Measurements from ENCODE around the gene GABBR1.
A peak's percentile ranks its signal among the peaks of the same experiment; 100 is the strongest.

The GABBR1 gene

DNA sequence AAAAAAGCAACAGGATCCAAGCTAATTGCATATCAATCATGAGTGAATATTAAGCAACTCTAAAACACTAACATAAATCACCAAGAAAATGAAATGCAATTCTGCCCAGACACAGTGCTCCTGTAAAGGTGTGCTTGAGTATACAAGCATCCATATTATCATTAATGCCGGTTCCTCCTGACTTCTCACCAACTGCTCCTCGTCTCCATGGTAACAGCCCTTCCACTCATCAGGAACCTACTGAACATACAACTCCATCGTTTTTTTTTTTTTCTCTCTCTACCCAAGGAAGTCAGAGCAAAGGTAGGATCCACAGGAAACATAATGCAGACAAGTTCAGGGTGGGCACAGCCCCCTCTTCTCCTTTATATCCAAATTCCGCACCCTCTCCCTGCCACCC lies 12.4 kb downstream of the GABBR1 start:
- no peak for DNase-seq (ENCODE audit: low spot score)

DNA sequence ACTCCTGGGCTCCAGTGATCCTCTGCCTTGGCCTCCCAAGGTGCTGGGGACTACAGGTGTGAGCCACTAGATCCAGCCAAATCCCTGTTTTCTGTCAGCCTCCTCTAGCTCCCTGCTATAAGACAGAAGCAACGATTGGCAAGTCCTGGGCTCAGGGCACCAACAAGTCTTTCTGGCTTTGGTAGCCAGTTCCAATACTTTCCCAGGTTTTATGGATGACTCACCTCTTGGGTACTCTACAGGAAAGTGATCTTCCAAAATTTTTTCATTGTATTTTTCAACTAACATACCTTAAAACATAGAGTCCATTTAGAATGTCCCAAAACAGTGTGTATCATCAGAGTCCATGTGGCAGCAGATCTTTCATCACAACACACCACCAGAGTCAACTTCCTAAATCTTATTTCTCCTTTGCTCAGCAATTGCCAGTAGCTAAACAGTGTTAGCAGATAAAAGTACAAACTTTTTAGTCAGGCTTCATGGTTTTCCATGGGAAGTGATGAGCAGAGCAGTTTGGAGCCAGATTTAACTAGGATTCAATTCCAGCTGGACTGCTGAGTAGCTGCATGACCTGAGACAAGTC lies 13.3 kb downstream of the GABBR1 start:
- no peak for DNase-seq (ENCODE audit: low spot score)

DNA sequence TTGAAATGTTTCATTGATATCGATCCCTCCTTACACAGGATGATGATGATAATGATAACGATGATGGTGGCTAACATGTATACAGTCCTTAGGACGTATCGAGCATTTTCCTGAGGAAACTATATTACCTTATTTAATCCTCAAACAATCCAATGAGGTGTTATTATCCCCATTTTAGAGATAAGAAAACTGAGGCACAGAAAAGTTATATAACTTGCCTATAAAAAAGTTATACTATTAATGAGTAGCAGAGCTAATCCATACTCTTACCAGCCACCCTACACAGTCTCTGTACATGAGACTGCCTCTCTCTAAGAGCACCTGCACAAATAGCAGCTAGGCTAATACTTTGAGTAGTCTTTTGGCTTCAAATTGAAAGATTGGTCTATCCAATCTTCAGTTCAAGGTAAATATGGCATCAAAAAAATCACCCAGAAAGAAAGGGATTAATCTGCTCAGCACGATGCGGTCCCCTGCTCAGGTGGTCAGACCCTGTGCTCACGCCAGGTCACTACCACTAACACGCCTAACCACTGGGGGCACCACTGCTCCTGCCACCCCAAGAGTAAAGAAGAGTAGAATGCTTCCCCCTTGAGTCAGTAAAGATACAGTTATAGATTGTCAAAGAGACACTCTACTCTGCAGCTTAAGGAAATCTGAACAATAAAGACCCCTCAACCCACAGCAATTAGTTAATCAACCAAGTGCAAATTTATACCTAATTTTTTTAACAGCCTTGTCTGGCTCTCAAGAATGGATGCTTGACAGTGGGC lies 15.0 kb downstream of the GABBR1 start:
- DNase-seq (ENCODE audit: low spot score), result no peak

DNA sequence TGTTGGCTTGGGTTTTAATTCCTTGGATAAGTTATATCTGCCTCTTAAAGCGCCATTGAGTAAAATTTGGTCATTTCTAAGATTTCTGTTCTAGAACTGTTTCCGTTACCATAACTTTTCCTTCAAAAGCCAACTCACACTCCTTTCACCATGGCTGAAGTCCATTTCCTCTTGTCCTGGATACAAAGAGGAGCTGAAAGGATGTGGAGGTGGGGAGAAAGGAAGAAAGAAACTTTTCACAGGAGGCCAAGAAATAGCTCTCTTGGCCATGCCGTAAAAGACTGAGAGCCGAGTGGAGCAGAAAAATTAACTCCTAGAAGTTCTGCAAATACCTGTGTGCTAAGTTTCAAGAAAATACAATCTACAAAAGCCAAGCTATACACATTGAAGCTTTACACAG lies 21.6 kb downstream of the GABBR1 start:
- DNase-seq (ENCODE audit: low spot score), result no peak

GRCh38 chr6:29610540-29610939 lies 22.4 kb downstream of the GABBR1 start:
- DNase-seq (ENCODE audit: low spot score), result no peak

DNA sequence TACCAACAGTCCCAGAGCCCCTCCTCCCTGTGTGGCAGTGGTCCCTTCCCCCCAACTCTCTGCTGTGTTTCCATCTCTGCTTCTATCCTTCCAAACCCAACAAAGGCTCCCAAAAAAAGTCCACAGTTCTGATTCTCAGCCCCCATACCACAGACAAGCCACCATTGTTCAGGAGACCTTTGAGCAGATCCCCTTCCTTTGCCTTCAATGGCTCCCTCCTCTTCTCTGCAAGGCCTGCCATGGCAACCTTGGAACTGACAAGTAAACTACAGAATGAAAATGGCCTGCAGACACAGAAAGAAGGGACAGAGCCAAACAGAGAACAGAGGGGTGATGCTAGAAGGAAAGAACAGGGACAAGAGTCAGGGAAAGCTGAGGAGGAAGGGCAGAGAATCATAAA lies 24.9 kb downstream of the GABBR1 start:
- no peak for DNase-seq (ENCODE audit: low spot score)

- no peak for DNase-seq (ENCODE audit: low spot score)
Observed at GRCh38 chr6:29603930-29604329, 29.1 kb downstream of the GABBR1 start.

GRCh38 chr6:29603456-29603855 lies 29.5 kb downstream of the GABBR1 start:
- no peak for DNase-seq (ENCODE audit: low spot score)

DNA sequence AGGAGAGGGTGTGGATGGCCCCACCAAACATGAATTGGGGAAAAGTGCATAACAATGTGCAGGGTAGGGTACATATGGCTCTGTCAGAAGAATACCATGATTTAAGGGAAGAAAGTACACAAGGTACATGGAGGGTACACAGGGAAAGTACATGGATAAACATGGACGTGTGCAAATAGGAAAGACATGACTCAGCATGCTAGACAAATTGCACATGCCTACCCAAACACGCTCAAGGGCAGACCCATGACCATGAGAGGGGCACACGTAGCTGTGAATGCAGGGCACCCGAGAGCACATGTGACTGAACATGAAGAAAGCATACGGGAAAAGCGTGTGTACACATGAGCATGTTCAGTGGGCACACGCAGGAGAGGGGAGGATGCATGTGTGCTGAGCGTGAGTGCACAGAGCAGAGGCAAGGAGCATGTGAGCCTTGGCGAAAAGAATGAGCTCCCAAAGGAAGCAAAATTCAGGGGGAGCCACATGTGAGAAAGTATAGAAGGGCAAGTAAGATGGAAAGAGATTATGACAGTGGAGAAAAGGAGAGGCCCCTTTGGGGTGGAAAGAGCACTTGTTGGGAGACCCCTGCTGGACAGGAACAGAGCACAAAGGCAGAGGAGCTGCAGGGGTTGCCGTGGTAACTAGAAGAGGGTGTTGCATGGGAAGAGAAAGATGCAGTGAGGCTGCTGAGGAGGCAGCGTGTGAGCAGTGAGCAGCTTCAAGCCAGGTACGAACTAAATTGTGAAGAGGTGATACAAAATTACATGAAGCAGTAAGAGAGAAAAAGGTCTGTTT lies 30.2 kb downstream of the GABBR1 start:
- peak; percentile 7 for DNase-seq (ENCODE audit: low spot score)

DNA sequence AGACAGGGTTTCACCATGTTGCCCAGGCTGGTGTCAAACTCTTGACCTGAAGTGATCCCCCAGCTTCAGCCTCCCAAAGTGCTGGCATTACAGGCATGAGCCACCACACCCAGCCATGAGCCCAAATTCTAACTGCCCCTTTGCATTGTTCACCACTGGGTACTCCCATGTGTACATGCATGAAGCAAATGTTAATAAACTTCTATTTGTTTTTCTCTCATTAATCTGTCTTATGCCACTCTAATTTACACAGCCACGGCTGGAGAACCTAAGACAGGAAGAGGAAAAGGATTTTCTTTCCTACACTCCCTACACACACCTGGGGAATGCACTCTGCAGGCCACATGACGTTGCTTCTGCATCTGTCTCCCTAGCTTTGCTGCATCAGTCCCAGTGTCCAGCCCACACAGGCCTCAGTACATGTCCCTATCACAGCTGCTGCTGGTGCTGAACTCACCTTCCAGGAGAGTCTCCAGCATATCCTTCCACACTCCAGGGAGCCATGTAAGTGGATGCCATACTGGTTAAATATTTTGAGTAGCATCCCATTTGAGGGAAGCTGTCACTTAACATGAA lies 34.7 kb downstream of the GABBR1 start:
- no peak for DNase-seq (ENCODE audit: low spot score)

GRCh38 chr6:29597184-29597583 lies 35.8 kb downstream of the GABBR1 start:
- DNase-seq (ENCODE audit: low spot score), result no peak

- no peak for DNase-seq (ENCODE audit: low spot score)
Observed at GRCh38 chr6:29596381-29596900, 36.5 kb downstream of the GABBR1 start.

GRCh38 chr6:29593199-29593855 lies 39.7 kb downstream of the GABBR1 start:
- peak; percentile 17 for DNase-seq (ENCODE audit: low spot score)

DNA sequence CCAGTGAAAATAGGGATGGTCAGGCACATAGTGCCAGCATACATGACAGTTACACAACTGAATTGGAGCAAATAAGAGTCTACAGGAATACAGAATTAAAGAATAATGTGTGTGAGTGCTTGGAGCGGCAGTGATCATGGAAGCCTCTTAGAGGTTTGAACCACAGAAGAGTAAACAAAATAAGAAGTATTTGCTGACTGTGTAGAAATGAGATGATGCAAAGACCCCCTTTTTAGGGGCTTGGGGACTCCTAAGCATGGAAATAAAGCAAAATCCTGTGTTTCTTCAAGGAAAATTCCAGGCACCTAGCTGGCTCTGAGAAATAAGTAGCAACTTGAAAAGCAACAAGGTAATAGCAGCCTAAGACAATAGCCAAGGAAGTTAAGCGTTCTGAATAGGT lies 41.3 kb downstream of the GABBR1 start:
- DNase-seq (ENCODE audit: low spot score), result no peak

GRCh38 chr6:29590218-29590808 lies 42.7 kb downstream of the GABBR1 start:
- no peak for DNase-seq (ENCODE audit: low spot score)

GRCh38 chr6:29589423-29590048 lies 43.4 kb downstream of the GABBR1 start:
- peak; percentile 60 for DNase-seq (ENCODE audit: low spot score)

GRCh38 chr6:29584821-29585220 lies 48.2 kb downstream of the GABBR1 start, which contains the start of gene OR2H2:
Gene OR2H2 (plus strand): TSS chr6:29585121. CDS start chr6:29587945, 2,824 bp downstream.
- no peak for DNase-seq (ENCODE audit: low spot score)

DNA sequence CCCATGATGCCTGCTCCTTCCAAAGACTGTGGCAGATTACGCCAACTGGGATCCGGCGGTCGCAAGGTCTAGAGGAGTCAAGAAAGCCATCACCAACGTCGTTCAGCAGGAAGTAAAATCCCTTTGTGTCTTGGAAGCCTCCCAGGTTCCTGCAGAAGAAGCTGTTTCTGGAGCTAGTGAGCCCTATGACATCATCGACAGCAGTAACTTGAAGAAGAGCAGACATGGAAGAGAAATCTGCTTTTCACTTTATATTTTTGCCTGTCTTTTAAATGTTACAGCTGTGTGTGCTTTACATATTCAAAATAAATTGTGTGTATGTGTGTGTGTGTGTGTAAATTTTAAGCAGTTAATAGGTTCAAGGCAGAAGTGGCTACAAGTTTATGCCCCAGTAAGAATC lies 55.4 kb downstream of the GABBR1 start:
- no peak for DNase-seq (ENCODE audit: low spot score)

DNA sequence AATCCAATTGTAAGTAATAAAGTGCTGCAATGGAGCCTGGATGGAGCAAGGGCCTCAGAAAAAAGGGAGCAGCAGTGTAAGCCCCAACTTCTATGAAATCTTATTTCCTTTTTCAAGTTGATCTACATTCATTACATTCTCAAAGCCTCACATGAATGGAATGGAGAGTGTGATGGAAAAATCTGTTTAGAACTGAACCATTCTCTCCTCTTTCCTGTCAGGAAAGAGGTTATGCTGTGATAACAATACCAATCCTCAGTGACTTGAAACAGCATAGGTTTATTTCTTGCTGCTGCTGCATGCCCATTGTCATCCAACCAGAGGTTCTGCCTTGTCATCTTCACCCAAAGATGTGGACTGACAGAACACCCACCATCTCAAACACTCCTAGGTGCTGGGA lies 56.9 kb downstream of the GABBR1 start:
- no peak for DNase-seq (ENCODE audit: low spot score)

DNA sequence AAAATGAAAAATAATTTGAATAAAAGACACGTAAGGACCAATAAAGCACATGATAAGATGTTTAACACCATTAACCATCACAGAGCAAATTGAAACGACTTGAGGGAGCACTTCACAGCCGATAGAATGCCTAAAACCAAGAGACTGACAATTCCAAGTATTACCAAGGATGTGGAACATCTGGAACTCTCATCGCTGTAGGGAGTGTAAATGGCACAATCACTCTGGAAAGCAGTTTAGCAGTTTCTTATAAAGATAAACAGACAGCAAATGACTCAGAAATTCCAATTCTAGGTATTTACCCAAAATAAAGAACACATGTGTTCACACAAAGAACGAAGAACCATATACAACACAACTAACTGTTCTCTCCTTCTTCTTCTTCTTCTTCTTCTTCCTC lies 65.0 kb downstream of the GABBR1 start:
- DNase-seq (ENCODE audit: low spot score), result no peak

- no peak for DNase-seq (ENCODE audit: low spot score)
Observed at GRCh38 chr6:29567541-29567940, 65.4 kb downstream of the GABBR1 start.
